Left lung (tissue), 10 donors: Measurements from ENCODE around the gene DCHS1. TPM values are rescaled to one million over a fixed set of nuclear protein-coding genes. Genes with fewer than 3 reads are reported as not detected.

Experiments
- ATAC-seq: fragments of 200-7000 bp; cut with Tn5 transposase; one replicate; pipeline ENCODE4 v1.9.1; 2020; ENCODE audit warnings: moderate library complexity
- DNase-seq, 4 donors: peaks; one replicate each; pipeline ENCODE4 v3.0.0-alpha.2; 2013 to 2020
- H3K27ac ChIP-seq, 2 donors: fragments of 200-600 bp; sonication (generic) in 1 of 2; one replicate each; pipeline versions ENCODE4 v1.5.0 to v1.8.0; 2020 to 2021
- H3K27me3 ChIP-seq, 2 donors: fragments of 200-600 bp; sonication (generic) in 1 of 2; one replicate each; pipeline versions ENCODE4 v1.5.0 to v1.8.0; 2020 to 2021
- H3K36me3 ChIP-seq, 2 donors: fragments of 200-600 bp; sonication (generic) in 1 of 2; one replicate each; pipeline versions ENCODE4 v1.5.0 to v1.8.0; 2020 to 2021
- H3K4me1 ChIP-seq, 2 donors: fragments of 200-600 bp; one replicate each; pipeline ENCODE4 v1.8.0; 2021
- H3K4me3 ChIP-seq, 2 donors: fragments of 200-600 bp; sonication (generic) in 1 of 2; one replicate each; pipeline versions ENCODE4 v1.5.0 to v1.8.0; 2020 to 2021; ENCODE audit warnings: mild to moderate bottlenecking in 1 of 2
- H3K9me3 ChIP-seq, 2 donors: fragments of 200-600 bp; sonication (generic) in 1 of 2; one replicate each; pipeline versions ENCODE4 v1.5.0 to v1.8.0; 2020 to 2021
- CTCF ChIP-seq, 2 donors: fragments of 200-600 bp; sonication (generic) in 1 of 2; IDR thresholded peaks; one replicate each; pipeline versions ENCODE4 v1.5.0 to v1.8.0; 2021; ENCODE audit warnings: antibody characterized with exemption in 2 of 2
- intact Hi-C, 2 donors: fragments of 100-400 bp; cut with DNase I; formaldehyde crosslinking; loops; one replicate each; pipeline versions ENCODE4 v1.11.2 to v1.14.2; 2022
- polyA plus RNA-seq, 6 donors: library from polyadenylated mRNA; unstranded; fragments of 120-200 nt; gene quantifications; one replicate each; pipeline ENCODE4 v1.2.1, GENCODE V29; 2013; ENCODE audit not compliant: insufficient read length in 6 of 6
- total RNA-seq, 2 donors: library from RNA; stranded (reverse); fragmentation: NEBNext Ultra II Directional; extraction: Animal tissue kit (Norgen Biotek cat#: 25700); gene quantifications; one replicate each; pipeline ENCODE4 v1.2.1, GENCODE V29; 2021
- donor health status: DM: no; HTN: yes; CAD: no.
- donor health status: DM: no; HTN: no; CAD: no.

The DCHS1 gene
- total and polyA plus RNA-seq, 8 donors, result 15.4 to 49.5 (median 35.9) TPM

- peaks cover 42 to 71% of the 10 kb centered on the region in 2 donors for H3K4me1 ChIP-seq
- peak within 1 kb of the TSS; percentile 82 to 85 for H3K4me3 ChIP-seq
- H3K27me3 ChIP-seq, result no peaks in the 10 kb centered on the region
- peak within 1 kb of the TSS; percentile 91 to 98 for H3K27ac ChIP-seq
- no peaks in the 10 kb centered on the region for H3K9me3 ChIP-seq
- ATAC-seq (peak; percentile 94), DNase-seq (peak; percentile 83 to 99 (median 94))
- H3K36me3 ChIP-seq, result peaks cover 0 to 40% of the 10 kb centered on the region in 2 donors
- intact Hi-C loops, result no loop called here
- no peak for TF ChIP-seq CTCF (IDR thresholded peaks at IDR 0.05)
Observed at GRCh38 chr11:6603287-6604080, 52.1 kb downstream of the DCHS1 start, which contains the start of the genes ILK and RRP8. Gene ILK (plus strand): TSS chr11:6603774. CDS start chr11:6604272, 498 bp downstream. Gene RRP8 (minus strand): TSS chr11:6603616. CDS start chr11:6603502, 114 bp downstream.

- H3K9me3 ChIP-seq, result no peaks in the 10 kb centered on the region
- H3K4me3 ChIP-seq, result peak overlapping the region; percentile 82 to 85
- ATAC-seq (no peak), DNase-seq (no peak)
- H3K36me3 ChIP-seq, result peaks cover 0 to 42% of the 10 kb centered on the region in 2 donors
- no peaks in the 10 kb centered on the region for H3K27me3 ChIP-seq
- peaks cover 36 to 60% of the 10 kb centered on the region in 2 donors for H3K4me1 ChIP-seq
- intact Hi-C loops, result no loop called here
- peak overlapping the region in 1 of 2 donors; percentile 98 for H3K27ac ChIP-seq
- TF ChIP-seq CTCF (IDR thresholded peaks at IDR 0.05), result no peak
Observed at GRCh38 chr11:6602096-6602940, 53.3 kb downstream of the DCHS1 start.

- H3K4me1 ChIP-seq, result peaks cover 23 to 47% of the 10 kb centered on the region in 2 donors
- DNase-seq (no peak), ATAC-seq (no peak)
- H3K4me3 ChIP-seq, result no peak overlapping the region
- H3K27ac ChIP-seq, result no peak overlapping the region
- H3K27me3 ChIP-seq, result no peaks in the 10 kb centered on the region
- intact Hi-C loops, result no loop called here
- no peak for TF ChIP-seq CTCF (IDR thresholded peaks at IDR 0.05)
- H3K9me3 ChIP-seq, result no peaks in the 10 kb centered on the region
- H3K36me3 ChIP-seq, result peaks cover 0 to 54% of the 10 kb centered on the region in 2 donors
Observed at GRCh38 chr11:6601041-6601461, 54.6 kb downstream of the DCHS1 start.

GRCh38 chr11:6599881-6600390, 55.7 kb downstream of the DCHS1 start:
- no peak overlapping the region for H3K27ac ChIP-seq

More at GRCh38 chr11:6599881-6600390, 55.7 kb downstream of the DCHS1 start:
- Histone ChIP-seq H3K36me3 (peaks cover 0 to 61% of the 10 kb centered on the region in 2 donors), H3K4me1 (peaks cover 13 to 36% of the 10 kb centered on the region in 2 donors), H3K4me3 (no peak overlapping the region), H3K27me3 (no peaks in the 10 kb centered on the region), H3K9me3 (no peaks in the 10 kb centered on the region)
- TF ChIP-seq CTCF (IDR thresholded peaks at IDR 0.05), result no peak
- intact Hi-C loops, result loop anchor here in 1 of 2 donors (10.0 kb wide), 1 partner anchor 215 kb away; no protein-coding TSS in a partner anchor
- ATAC-seq (no peak), DNase-seq (no peak)
